Loucy (cell line): ENCODE measurements around the gene LIME1.
A peak's percentile ranks its signal among the peaks of the same experiment; 100 is the strongest.

ENCODE experiments used
- H2AFZ ChIP-seq: fragments of 200-600 bp; sonication (generic); 2 replicates; pipeline ENCODE4 v1.6.0; 2016; ENCODE audit warnings: antibody characterized with exemption, mild to moderate bottlenecking, low read length, moderate library complexity
- H3F3A ChIP-seq: fragments of 200-600 bp; 2 replicates; pipeline ENCODE4 v1.6.0; 2016; ENCODE audit warnings: antibody characterized with exemption, low read depth, mild to moderate bottlenecking
- H3K27me3 ChIP-seq: fragments of 200-600 bp; sonication (generic); 2 replicates; pipeline ENCODE4 v1.6.1; 2014; ENCODE audit warnings: low read length, mild to moderate bottlenecking; ENCODE audit not compliant: insufficient read depth, poor library complexity, severe bottlenecking
- H3K36me3 ChIP-seq: fragments of 200-600 bp; sonication (generic); 2 replicates; pipeline ENCODE4 v1.6.1; 2016; ENCODE audit warnings: low read length; ENCODE audit not compliant: insufficient read depth
- H3K4me1 ChIP-seq: fragments of 200-600 bp; sonication (generic); 2 replicates; pipeline ENCODE4 v1.5.1; 2014; ENCODE audit warnings: low read length, mild to moderate bottlenecking; ENCODE audit not compliant: insufficient read depth, poor library complexity, severe bottlenecking
- H3K4me2 ChIP-seq: fragments of 200-600 bp; sonication (generic); 2 replicates; pipeline ENCODE4 v1.6.0; 2014; ENCODE audit warnings: antibody characterized with exemption, low read length, low read depth, mild to moderate bottlenecking; ENCODE audit not compliant: poor library complexity, severe bottlenecking
- H3K4me3 ChIP-seq: fragments of 200-600 bp; sonication (generic); 2 replicates; pipeline ENCODE4 v1.5.1; 2014; ENCODE audit warnings: low read length, mild to moderate bottlenecking, mixed read lengths; ENCODE audit not compliant: poor library complexity, severe bottlenecking
- H3K79me2 ChIP-seq: fragments of 200-600 bp; sonication (generic); 2 replicates; pipeline ENCODE4 v1.6.1; 2014; ENCODE audit warnings: low read length; ENCODE audit not compliant: insufficient read depth
- H3K9ac ChIP-seq: fragments of 200-600 bp; sonication (generic); 2 replicates; pipeline ENCODE4 v1.6.0; 2014; ENCODE audit warnings: mild to moderate bottlenecking, low read depth, low read length, moderate library complexity; ENCODE audit not compliant: poor library complexity, severe bottlenecking
- H3K9me2 ChIP-seq: fragments of 200-600 bp; sonication (generic); replicated peaks from 2 replicates; pipeline ENCODE4 v1.6.1; 2016; ENCODE audit warnings: low read depth, low read length, mixed read lengths
- H3K9me3 ChIP-seq: fragments of 200-600 bp; sonication (generic); 2 replicates; pipeline ENCODE4 v1.6.1; 2014; ENCODE audit warnings: mild to moderate bottlenecking, antibody characterized with exemption, low read length, low read depth; ENCODE audit not compliant: insufficient read depth
- H4K20me1 ChIP-seq: fragments of 200-600 bp; sonication (generic); 2 replicates; pipeline ENCODE4 v1.6.0; 2014; ENCODE audit warnings: antibody characterized with exemption, low read length, mild to moderate bottlenecking; ENCODE audit not compliant: insufficient read depth, poor library complexity, severe bottlenecking
- EZH2phosphoT487 ChIP-seq: fragments of 200-600 bp; IDR thresholded peaks from 2 replicates; pipeline ENCODE4 v1.6.1; 2018; ENCODE audit warnings: antibody characterized with exemption, mild to moderate bottlenecking, moderate library complexity, borderline replicate concordance
- TF ChIP-seq, protein P1 (sequence below): fragments of 200-600 bp; sonication (generic); conservative IDR thresholded peaks from 2 replicates; pipeline ENCODE4 v1.5.1; 2014; ENCODE audit warnings: mild to moderate bottlenecking, antibody characterized with exemption, low read length

The LIME1 gene

GRCh38 chr20:63736893-63737694 is 630 bp downstream of the LIME1 start:
- Histone ChIP-seq H3K4me3 (peak overlapping the region; percentile 86), H3K9ac (peak overlapping the region; percentile 98), H3F3A (no peaks in the 10 kb centered on the region), H2AFZ (no peak overlapping the region), H3K36me3 (peaks cover 25% of the 10 kb centered on the region; the same call in 1 of the 2 replicates), H3K9me3 (no peaks in the 10 kb centered on the region), H3K79me2 (peaks cover 51% of the 10 kb centered on the region), H3K4me2 (peak overlapping the region; percentile 95), H3K4me1 (peaks cover 39% of the 10 kb centered on the region), H4K20me1 (peaks cover 30% of the 10 kb centered on the region), H3K9me2 (no peaks in the 10 kb centered on the region), H3K27me3 (no peaks in the 10 kb centered on the region)
- TF ChIP-seq, protein P1, sequence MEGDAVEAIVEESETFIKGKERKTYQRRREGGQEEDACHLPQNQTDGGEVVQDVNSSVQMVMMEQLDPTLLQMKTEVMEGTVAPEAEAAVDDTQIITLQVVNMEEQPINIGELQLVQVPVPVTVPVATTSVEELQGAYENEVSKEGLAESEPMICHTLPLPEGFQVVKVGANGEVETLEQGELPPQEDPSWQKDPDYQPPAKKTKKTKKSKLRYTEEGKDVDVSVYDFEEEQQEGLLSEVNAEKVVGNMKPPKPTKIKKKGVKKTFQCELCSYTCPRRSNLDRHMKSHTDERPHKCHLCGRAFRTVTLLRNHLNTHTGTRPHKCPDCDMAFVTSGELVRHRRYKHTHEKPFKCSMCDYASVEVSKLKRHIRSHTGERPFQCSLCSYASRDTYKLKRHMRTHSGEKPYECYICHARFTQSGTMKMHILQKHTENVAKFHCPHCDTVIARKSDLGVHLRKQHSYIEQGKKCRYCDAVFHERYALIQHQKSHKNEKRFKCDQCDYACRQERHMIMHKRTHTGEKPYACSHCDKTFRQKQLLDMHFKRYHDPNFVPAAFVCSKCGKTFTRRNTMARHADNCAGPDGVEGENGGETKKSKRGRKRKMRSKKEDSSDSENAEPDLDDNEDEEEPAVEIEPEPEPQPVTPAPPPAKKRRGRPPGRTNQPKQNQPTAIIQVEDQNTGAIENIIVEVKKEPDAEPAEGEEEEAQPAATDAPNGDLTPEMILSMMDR, result peak; percentile 20; the same call in 1 of the 2 replicates
- TF ChIP-seq EZH2phosphoT487, result no peak

GRCh38 chr20:63737695-63737944 is 1.2 kb downstream of the LIME1 start:
- peak overlapping the region; percentile 98 for H3K9ac ChIP-seq
- H3F3A ChIP-seq, result no peaks in the 10 kb centered on the region
- H3K79me2 ChIP-seq, result peaks cover 51% of the 10 kb centered on the region
- peak overlapping the region; percentile 86 for H3K4me3 ChIP-seq
- TF ChIP-seq, protein P1, result no peak
- no peak for TF ChIP-seq EZH2phosphoT487
- H3K9me2 ChIP-seq, result no peaks in the 10 kb centered on the region
- no peaks in the 10 kb centered on the region for H3K27me3 ChIP-seq
- peaks cover 38% of the 10 kb centered on the region for H3K4me1 ChIP-seq
- peaks cover 27% of the 10 kb centered on the region; the same call in 1 of the 2 replicates for H3K36me3 ChIP-seq
- no peaks in the 10 kb centered on the region for H3K9me3 ChIP-seq
- peak overlapping the region; percentile 95 for H3K4me2 ChIP-seq
- no peak overlapping the region for H2AFZ ChIP-seq
- peaks cover 32% of the 10 kb centered on the region for H4K20me1 ChIP-seq

- H4K20me1 ChIP-seq, result peaks cover 32% of the 10 kb centered on the region
Measured at GRCh38 chr20:63737945-63738686, 1.7 kb downstream of the LIME1 start.

More at GRCh38 chr20:63737945-63738686, 1.7 kb downstream of the LIME1 start:
- Histone ChIP-seq H2AFZ (no peak overlapping the region), H3K79me2 (peaks cover 47% of the 10 kb centered on the region), H3K9me2 (no peaks in the 10 kb centered on the region), H3K4me3 (peak overlapping the region; percentile 86), H3K27me3 (no peaks in the 10 kb centered on the region), H3F3A (0 out of 2 replicates have a peak, but pooled peaks cover under 1% of the 10 kb centered on the region), H3K4me1 (peaks cover 38% of the 10 kb centered on the region), H3K4me2 (peak overlapping the region; percentile 95), H3K9me3 (no peaks in the 10 kb centered on the region), H3K36me3 (peaks cover 28% of the 10 kb centered on the region; the same call in 1 of the 2 replicates), H3K9ac (peak overlapping the region; percentile 98)
- no peak for TF ChIP-seq EZH2phosphoT487
- TF ChIP-seq, protein P1, result no peak
